Measurements from ENCODE around the gene XIRP2. TPM values are rescaled to one million over a fixed set of nuclear protein-coding genes. Genes with fewer than 3 reads are reported as not detected.

Gene XIRP2
- total RNA-seq, 4 donors from 2014 or later = not detected

DNA sequence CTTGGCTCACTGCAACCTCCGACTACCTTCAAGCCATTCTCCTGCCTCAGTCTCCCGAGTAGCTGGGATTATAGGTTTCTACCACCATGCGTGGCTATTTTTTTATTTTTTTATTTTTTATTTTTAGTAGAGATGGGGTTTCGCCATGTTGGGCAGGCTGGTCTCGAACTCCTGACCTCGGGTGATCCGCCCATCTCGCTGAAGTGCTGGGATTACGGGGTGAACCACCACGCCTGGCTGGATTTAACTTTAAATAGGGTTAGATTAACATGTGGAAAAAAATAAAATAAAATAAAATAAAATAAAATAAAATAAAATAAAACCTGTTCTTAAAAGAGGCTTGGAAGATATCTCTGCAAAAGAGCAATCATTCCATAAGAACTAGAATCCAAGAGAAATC, 170.9 kb downstream of the XIRP2 start:
- TF ChIP-seq, protein P1, sequence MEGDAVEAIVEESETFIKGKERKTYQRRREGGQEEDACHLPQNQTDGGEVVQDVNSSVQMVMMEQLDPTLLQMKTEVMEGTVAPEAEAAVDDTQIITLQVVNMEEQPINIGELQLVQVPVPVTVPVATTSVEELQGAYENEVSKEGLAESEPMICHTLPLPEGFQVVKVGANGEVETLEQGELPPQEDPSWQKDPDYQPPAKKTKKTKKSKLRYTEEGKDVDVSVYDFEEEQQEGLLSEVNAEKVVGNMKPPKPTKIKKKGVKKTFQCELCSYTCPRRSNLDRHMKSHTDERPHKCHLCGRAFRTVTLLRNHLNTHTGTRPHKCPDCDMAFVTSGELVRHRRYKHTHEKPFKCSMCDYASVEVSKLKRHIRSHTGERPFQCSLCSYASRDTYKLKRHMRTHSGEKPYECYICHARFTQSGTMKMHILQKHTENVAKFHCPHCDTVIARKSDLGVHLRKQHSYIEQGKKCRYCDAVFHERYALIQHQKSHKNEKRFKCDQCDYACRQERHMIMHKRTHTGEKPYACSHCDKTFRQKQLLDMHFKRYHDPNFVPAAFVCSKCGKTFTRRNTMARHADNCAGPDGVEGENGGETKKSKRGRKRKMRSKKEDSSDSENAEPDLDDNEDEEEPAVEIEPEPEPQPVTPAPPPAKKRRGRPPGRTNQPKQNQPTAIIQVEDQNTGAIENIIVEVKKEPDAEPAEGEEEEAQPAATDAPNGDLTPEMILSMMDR (IDR thresholded peaks at IDR 0.05; ENCODE audit: low read depth) = no peak

DNA sequence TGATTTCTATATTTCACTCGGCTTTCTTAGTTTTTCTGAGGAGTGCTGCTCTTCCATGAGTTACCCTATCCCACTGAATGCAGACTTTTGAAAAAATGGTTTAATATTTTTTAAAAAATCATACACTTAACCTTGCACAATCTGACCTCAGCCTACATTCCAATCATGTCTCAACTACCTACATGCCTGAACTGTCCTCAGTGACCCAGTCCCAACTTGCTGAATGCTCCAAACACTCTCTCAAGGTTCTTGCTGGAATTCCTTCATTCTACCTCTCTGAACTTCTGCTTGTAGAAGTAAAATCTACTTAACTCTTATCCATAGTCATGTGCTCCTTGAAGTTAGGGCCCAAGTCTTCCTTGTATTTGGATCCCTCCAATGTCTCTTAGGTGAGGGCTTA, 181.6 kb downstream of the XIRP2 start:
- TF ChIP-seq, protein P1 (IDR thresholded peaks at IDR 0.05; ENCODE audit: low read depth) = no peak

DNA sequence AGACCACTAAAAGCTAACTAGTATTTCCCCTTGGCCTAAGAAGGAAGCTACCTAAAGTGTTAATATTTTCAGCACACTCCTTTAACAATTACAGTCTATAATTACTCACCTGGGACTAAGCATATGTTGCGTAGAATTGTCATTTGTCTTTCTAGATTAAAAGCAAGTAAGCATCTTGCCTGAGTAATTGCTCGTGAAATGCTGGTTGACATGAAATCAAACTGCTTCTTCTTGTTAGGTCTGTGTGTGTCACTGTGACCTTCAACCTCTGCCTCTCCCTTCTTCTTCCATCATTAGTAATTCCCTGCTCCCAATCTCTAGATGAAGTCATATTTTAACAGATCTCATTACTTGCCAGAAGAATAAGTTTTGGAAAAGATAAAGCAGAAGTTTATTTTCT, 212.2 kb downstream of the XIRP2 start:
- TF ChIP-seq, protein P1 (IDR thresholded peaks at IDR 0.05; ENCODE audit: low read depth) = no peak

DNA sequence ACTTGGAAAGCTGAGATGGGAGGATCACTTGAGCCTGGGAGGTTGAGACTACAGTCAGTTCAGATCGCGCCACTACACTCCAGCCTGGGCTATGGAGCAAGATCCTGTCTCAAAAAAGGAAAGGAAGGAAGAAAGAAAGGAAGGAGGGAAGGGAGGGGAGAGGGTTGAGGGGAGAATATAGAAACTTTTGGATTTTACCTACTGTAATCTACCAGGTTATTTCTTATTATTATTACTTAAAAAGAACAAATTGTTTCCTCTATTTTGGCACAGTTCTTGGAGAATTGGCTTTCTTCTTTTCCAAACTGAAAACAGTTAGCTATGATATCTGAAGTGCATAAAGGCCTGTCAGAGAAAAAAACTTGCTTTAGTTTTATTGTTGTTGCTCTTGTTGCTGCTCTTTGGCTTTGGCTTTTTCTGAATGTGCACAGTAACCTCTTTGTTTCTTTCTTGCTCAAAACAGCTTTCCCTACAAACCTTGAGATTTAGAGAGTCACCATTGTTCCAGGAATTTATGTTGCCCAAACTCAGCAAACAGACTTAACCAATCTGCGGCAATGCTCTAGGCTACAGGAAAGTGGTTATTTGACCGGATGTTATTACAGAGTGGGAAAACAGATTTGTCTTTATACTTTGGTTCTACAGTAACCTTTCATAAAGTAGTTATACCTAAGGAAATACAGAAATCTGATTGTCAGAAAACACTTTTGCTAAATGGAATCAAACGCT, 214.9 kb downstream of the XIRP2 start:
- TF ChIP-seq, protein P1 (IDR thresholded peaks at IDR 0.05; ENCODE audit: low read depth) = no peak

DNA sequence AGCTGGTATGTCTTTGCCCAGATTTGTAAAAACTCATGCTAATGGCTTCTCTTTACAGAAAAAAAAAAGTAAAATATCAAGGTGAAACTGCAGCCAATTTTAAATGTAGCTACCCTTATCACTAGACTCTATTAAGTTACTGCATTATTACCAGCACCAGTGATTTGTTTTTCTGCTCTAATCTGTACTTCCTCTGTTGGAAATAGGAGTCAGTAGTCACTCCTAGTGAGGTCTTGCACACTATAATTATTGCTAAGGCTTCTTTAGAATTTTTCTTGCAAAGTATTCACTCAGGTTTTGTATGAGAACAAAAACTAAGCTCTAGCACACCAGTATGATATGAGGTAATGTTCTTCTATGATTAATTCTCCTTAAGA, 215.5 kb downstream of the XIRP2 start:
- TF ChIP-seq, protein P1 (IDR thresholded peaks at IDR 0.05; ENCODE audit: low read depth) = no peak

DNA sequence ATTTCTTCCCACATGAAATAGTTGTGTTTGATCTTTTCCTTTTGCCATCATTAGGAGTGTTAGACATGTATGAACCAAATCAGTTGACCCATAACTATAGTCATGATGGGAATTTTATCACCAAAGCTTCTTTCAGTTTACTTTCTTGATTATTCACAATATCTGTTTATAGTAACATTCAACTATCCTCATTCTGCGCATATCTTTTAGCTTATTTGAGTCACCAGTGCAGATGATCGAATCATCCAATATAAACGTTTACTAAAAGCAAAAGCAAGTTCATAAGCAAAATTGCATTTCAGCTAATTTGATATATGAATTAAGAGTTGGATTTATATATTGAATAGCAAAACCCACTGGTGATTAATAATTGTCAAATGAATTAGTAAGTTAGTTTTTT, 216.4 kb downstream of the XIRP2 start:
- TF ChIP-seq, protein P1 (IDR thresholded peaks at IDR 0.05; ENCODE audit: low read depth) = no peak

DNA sequence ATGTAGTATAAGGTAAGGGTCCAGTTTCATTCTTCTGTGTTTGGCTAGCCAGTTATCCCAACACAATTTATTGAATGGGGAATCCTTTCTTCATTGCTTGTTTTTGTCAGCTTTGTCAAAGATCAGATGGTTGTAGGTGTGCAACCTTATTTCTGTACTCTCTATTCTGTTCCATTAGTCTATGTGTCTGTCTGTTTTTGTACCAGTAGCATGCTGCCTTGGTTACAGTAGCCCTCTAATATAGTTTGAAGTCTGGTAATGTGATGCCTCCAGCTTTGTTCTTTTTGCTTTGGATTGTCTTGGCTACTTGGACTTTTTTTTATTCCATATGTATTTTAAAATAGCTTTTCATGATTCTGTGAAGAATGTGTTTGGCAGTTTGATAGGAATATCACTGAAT, 222.1 kb downstream of the XIRP2 start:
- TF ChIP-seq, protein P1 (IDR thresholded peaks at IDR 0.05; ENCODE audit: low read depth) = no peak

Measured in subcutaneous adipose tissue (tissue), 4 donors.